Tibial nerve (tissue), 4 donors: ENCODE data around the gene RAB3GAP2. TPM values are rescaled to one million over a fixed set of nuclear protein-coding genes. Genes with fewer than 3 reads are reported as not detected.
A peak's percentile ranks its signal among the peaks of the same experiment; 100 is the strongest.

ENCODE experiments used
- DNase-seq, 2 donors: peaks; one replicate each; pipeline ENCODE4 v3.0.0-alpha.2; 2019; ENCODE audit warnings: low spot score in 2 of 2
- H3K27ac ChIP-seq, 4 donors: fragments of 200-600 bp; sonication (generic) in 3 of 4; one replicate each; pipeline ENCODE4 v1.5.1; 2017 to 2019; ENCODE audit warnings: mild to moderate bottlenecking in 1 of 4
- H3K27me3 ChIP-seq, 2 donors: fragments of 200-600 bp; sonication (generic) in 1 of 2; one replicate each; pipeline versions ENCODE4 v1.5.1 to v1.6.0; 2017 to 2019
- H3K36me3 ChIP-seq, 3 donors: fragments of 200-600 bp; sonication (generic); one replicate each; pipeline ENCODE4 v1.5.1; 2018 to 2019
- H3K4me1 ChIP-seq, 4 donors: fragments of 200-600 bp; sonication (generic) in 3 of 4; one replicate each; pipeline ENCODE4 v1.5.1; 2017 to 2019
- H3K4me3 ChIP-seq, 4 donors: fragments of 200-600 bp; sonication (generic) in 3 of 4; one replicate each; pipeline ENCODE4 v1.5.1; 2017 to 2019; ENCODE audit warnings: mild to moderate bottlenecking in 1 of 4, moderate library complexity in 1 of 4
- H3K9me3 ChIP-seq, 4 donors: fragments of 200-600 bp; sonication (generic) in 3 of 4; one replicate each; pipeline ENCODE4 v1.5.1; 2017 to 2019
- EP300 ChIP-seq, 2 donors: sonication (generic); formaldehyde crosslinking; IDR thresholded peaks; one replicate each; pipeline ENCODE4 v1.6.1; 2017; ENCODE audit warnings: antibody characterized with exemption in 2 of 2, mild to moderate bottlenecking in 1 of 2
- POLR2A ChIP-seq, 2 donors: fragments of 450-650 bp; IDR thresholded peaks; one replicate each; pipeline ENCODE4 v1.6.1; 2017; ENCODE audit warnings: antibody characterized with exemption in 2 of 2, mild to moderate bottlenecking in 2 of 2, moderate library complexity in 2 of 2
- WGBS, 2 donors: methylation state at CpG; one replicate each; pipeline ENCODE4 v1.1.5; 2018; 5-methylcytosine and 5-hydroxymethylcytosine counted together
- total RNA-seq, 4 donors: library from RNA; depleted of rRNA; stranded (reverse); fragments of >200 nt; gene quantifications; one replicate each; pipeline ENCODE4 v1.1.0, GENCODE V29; 2016
- TF ChIP-seq, protein P1 (sequence below), 5 experiments: fragments of 200-600 bp in 3 of 5; fragments of 450-650 bp in 2 of 5; sonication (generic) in 3 of 5; IDR thresholded peaks; one replicate each; pipeline ENCODE4 v1.5.1; 2016 to 2019; ENCODE audit warnings: antibody characterized with exemption in 5 of 5, mild to moderate bottlenecking in 3 of 5, moderate library complexity in 2 of 5

RAB3GAP2 gene
- total RNA-seq, 4 donors from 2014 or later = 30.6 to 36.8 (median 31.2) TPM

- Histone ChIP-seq H3K4me1 (peaks cover 3 to 31% (median 18%) of the 10 kb centered on the region in 4 donors), H3K9me3 (no peaks in the 10 kb centered on the region), H3K36me3 (no peaks in the 10 kb centered on the region), H3K4me3 (no peak overlapping the region), H3K27me3 (no peaks in the 10 kb centered on the region), H3K27ac (peak overlapping the region in 3 of 4 donors; percentile 1 to 97 (median 91))
- WGBS, 2 donors = 94 to 95% methylated on average over 6 of the region's 6 CpGs
- no peak for DNase-seq
- TF ChIP-seq, protein P1, sequence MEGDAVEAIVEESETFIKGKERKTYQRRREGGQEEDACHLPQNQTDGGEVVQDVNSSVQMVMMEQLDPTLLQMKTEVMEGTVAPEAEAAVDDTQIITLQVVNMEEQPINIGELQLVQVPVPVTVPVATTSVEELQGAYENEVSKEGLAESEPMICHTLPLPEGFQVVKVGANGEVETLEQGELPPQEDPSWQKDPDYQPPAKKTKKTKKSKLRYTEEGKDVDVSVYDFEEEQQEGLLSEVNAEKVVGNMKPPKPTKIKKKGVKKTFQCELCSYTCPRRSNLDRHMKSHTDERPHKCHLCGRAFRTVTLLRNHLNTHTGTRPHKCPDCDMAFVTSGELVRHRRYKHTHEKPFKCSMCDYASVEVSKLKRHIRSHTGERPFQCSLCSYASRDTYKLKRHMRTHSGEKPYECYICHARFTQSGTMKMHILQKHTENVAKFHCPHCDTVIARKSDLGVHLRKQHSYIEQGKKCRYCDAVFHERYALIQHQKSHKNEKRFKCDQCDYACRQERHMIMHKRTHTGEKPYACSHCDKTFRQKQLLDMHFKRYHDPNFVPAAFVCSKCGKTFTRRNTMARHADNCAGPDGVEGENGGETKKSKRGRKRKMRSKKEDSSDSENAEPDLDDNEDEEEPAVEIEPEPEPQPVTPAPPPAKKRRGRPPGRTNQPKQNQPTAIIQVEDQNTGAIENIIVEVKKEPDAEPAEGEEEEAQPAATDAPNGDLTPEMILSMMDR (IDR thresholded peaks at IDR 0.05) = no peak
- TF ChIP-seq POLR2A (IDR thresholded peaks at IDR 0.05) (no peak), EP300 (IDR thresholded peaks at IDR 0.05) (no peak)
Observed at GRCh38 chr1:220275430-220275829, 3.2 kb upstream of the RAB3GAP2 start.

GRCh38 chr1:220274251-220274855 is 2.1 kb upstream of the RAB3GAP2 start:
- Histone ChIP-seq H3K27me3 (no peaks in the 10 kb centered on the region), H3K36me3 (peaks cover 0 to 5% (median 0%) of the 10 kb centered on the region in 3 donors), H3K4me3 (no peak overlapping the region), H3K27ac (peak overlapping the region in 3 of 4 donors; percentile 1 to 97 (median 91)), H3K4me1 (peaks cover 3 to 42% (median 19%) of the 10 kb centered on the region in 4 donors), H3K9me3 (no peaks in the 10 kb centered on the region)
- 20 to 46% methylated on average over 2 of the region's 2 CpGs for WGBS, 2 donors
- DNase-seq = no peak
- TF ChIP-seq POLR2A (IDR thresholded peaks at IDR 0.05) = no peak
- peak in 1 of 2 donors; percentile 58 for TF ChIP-seq EP300 (IDR thresholded peaks at IDR 0.05)
- TF ChIP-seq, protein P1 (IDR thresholded peaks at IDR 0.05) = no peak

DNA sequence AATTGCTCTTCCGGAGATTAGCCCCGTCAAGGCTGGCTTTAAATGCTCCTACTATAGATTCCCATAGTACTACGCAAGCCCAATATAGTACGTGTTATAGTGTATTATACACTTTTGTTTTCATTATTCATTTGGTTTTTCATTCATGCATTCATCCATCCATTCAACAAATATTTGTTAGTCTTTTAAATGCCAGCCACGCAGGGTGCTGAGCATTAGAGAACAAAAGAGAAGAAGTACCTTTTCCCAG is 513 bp upstream of the RAB3GAP2 start:
- peak overlapping the region; percentile 61 to 97 (median 91) for H3K27ac ChIP-seq
- 2 to 4% methylated on average over 5 of the region's 5 CpGs for WGBS, 2 donors
- H3K4me1 ChIP-seq = peaks cover 3 to 55% (median 21%) of the 10 kb centered on the region in 4 donors
- DNase-seq = no peak
- no peaks in the 10 kb centered on the region for H3K27me3 ChIP-seq
- H3K4me3 ChIP-seq = peak overlapping the region; percentile 77 to 96 (median 84)
- no peaks in the 10 kb centered on the region for H3K9me3 ChIP-seq
- peaks cover 0 to 18% (median 0%) of the 10 kb centered on the region in 3 donors for H3K36me3 ChIP-seq
- TF ChIP-seq, protein P1 (IDR thresholded peaks at IDR 0.05) = no peak
- TF ChIP-seq POLR2A (IDR thresholded peaks at IDR 0.05) = no peak
- TF ChIP-seq EP300 (IDR thresholded peaks at IDR 0.05) = no peak

GRCh38 chr1:220271706-220272046 is 577 bp downstream of the RAB3GAP2 start:
- peak in 1 of 2 donors; percentile 10 for DNase-seq
- peaks cover 0 to 29% (median 0%) of the 10 kb centered on the region in 3 donors for H3K36me3 ChIP-seq
- H3K9me3 ChIP-seq = no peaks in the 10 kb centered on the region
- 1% methylated on average over 12 of the region's 12 CpGs for WGBS, 2 donors
- peaks cover 3 to 55% (median 21%) of the 10 kb centered on the region in 4 donors for H3K4me1 ChIP-seq
- H3K4me3 ChIP-seq = peak overlapping the region; percentile 77 to 96 (median 84)
- no peaks in the 10 kb centered on the region for H3K27me3 ChIP-seq
- TF ChIP-seq POLR2A (IDR thresholded peaks at IDR 0.05) = no peak
- TF ChIP-seq, protein P1 (IDR thresholded peaks at IDR 0.05) = no peak
- TF ChIP-seq EP300 (IDR thresholded peaks at IDR 0.05) = no peak
- H3K27ac ChIP-seq = peak overlapping the region; percentile 61 to 97 (median 91)

GRCh38 chr1:220269036-220269435 is 3.2 kb downstream of the RAB3GAP2 start:
- 92% methylated on average over 2 of the region's 2 CpGs for WGBS, 2 donors
- Histone ChIP-seq H3K9me3 (no peaks in the 10 kb centered on the region), H3K27ac (no peak overlapping the region), H3K27me3 (no peaks in the 10 kb centered on the region), H3K4me1 (peaks cover 3 to 50% (median 18%) of the 10 kb centered on the region in 4 donors), H3K36me3 (peaks cover 0 to 48% (median 0%) of the 10 kb centered on the region in 3 donors), H3K4me3 (no peak overlapping the region)
- DNase-seq = no peak
- TF ChIP-seq, protein P1 (IDR thresholded peaks at IDR 0.05) = no peak
- no peak for TF ChIP-seq POLR2A (IDR thresholded peaks at IDR 0.05)
- TF ChIP-seq EP300 (IDR thresholded peaks at IDR 0.05) = no peak
